Activated CD4-positive, alpha-beta T cell treated with anti-CD3 and anti-CD28 coated beads for 4 hours (primary cell): Measurements from ENCODE around the gene EIF5AL1.

Experiments used
- DNase-seq, 2 donors: peaks; one replicate each; pipeline ENCODE4 v3.0.0-alpha.2; 2020

Gene EIF5AL1

DNA sequence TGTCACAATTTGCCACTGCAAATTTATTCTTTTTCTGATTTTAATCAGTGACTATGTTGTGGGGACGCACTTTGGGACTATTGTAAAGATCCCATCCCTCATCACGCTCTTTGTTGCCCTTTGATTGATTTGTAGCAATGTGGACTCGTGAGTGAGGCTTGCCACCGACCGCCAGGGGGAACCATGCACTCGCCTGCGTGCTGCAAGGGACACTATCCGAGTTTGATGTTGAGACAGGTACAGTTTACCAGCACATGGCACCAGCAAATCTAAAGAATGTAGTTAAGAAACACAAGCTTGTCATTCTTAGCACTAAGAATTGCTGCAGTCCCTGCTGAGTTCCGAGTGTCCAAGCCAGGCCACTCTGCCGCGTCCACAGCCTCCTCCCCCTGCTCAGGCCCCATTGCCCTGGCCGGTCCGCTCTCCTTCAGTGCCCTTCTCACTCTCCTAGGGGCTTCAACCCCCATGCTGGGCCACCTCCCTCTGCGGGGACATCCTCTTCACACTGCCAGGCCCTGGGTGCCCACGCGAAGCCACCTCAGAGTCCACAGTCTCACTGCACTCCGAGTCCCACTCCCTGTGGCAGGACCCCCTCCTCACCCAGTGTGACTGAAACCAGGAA lies 49.9 kb downstream of the EIF5AL1 start:
- peak; percentile 49 to 52 for DNase-seq

- no peak for DNase-seq
Observed at GRCh38 chr10:79563426-79563825, 51.1 kb downstream of the EIF5AL1 start.
